Stimulated activated CD8-positive, alpha-beta memory T cell treated with anti-CD3 and anti-CD28 coated beads, Interleukin-12 subunit alpha, Interleukin-12 subunit beta, amount 100 ng/mL, for 24 hours (primary cell): ENCODE measurements around the gene TTF1.

Experiments used
- DNase-seq: peaks from one replicate; pipeline ENCODE4 v3.0.0-alpha.2; 2020; ENCODE audit errors: extremely low read depth

The TTF1 gene

GRCh38 chr9:132406554-132407122 lies at the start of gene TTF1:
Gene TTF1 (minus strand): TSS chr9:132406840. CDS start chr9:132402821, 4,019 bp downstream.
- DNase-seq: peak; percentile 81

DNA sequence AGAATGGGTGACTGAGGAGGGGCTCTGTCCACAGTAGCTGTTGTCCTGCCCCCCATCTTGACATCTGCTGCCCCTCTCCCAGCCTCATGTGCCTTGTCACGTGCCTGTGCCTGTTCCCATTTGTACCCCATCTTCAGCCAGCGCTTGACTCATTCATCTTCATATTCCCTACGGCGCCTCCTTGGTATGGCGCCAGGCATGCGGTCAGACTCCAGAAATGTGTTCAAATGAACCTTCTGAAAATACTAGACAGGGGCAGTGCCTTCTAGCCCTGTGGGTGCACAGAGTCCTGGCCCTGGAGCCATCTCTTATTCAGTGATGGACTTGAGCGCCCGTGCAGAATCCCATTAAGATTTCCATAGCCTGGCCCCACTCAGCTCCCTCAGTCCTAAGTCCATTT lies 49.6 kb upstream of the TTF1 start:
- no peak for DNase-seq

DNA sequence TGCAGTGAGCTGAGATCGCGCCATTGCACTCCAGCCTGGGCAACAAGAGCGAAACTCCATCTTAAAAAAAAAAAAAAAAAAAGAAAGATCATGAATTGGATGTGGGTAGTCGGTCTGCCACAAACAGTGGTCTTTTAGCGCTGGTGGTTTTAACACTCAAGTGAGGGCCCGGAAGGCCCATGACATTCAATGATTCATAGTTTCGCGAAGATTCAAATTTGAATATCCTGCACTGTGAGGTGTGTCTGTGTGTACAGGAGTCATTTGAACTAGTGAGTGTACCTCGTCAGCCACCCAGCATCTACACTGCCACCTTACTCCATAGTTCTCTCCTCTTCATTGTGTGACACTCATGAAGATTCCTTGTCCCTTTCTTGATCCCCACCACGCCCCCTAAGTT lies 44.6 kb upstream of the TTF1 start:
- peak; percentile 9 for DNase-seq

DNA sequence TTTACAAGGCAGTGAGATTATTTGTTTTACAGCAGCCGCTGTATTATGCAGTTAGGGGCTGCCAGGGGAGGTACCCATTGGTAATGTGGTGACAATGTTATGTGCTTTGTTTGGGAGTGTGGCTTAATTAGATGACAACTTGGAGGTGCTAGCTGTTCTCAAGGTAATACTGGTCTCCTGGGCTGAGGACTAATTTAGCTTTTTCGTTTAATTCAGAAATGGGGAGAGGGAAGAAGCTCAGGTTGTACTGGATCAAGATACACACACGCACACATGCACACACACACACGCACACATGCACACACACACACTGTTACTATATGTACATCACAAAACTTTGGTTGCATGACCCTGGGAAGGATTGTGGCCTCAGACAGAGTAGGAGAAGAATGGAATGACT lies 41.3 kb upstream of the TTF1 start:
- DNase-seq: no peak

- no peak for DNase-seq
These were observed 40.7 kb upstream of the TTF1 start for GRCh38 chr9:132447346-132447745.

DNA sequence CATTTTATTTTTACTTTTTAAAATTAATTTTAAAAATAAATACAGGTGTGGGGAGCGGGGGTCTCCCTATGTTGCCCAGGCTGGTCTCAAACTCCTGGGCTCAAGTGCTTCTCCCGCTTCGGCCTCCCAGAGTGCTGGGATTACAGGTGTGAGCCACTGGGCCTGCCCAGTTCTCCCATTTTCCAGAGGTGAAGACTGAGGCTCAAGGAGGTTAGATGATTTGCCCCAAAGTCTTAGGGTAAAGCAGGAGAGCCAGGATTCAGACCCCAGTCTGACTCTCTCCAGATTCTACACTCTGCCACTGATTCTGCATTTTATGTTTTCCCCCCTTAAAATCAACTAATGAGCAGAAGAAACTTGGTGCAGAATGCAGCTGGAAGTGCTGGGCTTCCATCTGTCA lies 40.2 kb upstream of the TTF1 start:
- no peak for DNase-seq

GRCh38 chr9:132443951-132444607 lies 37.4 kb upstream of the TTF1 start:
- DNase-seq: no peak

DNA sequence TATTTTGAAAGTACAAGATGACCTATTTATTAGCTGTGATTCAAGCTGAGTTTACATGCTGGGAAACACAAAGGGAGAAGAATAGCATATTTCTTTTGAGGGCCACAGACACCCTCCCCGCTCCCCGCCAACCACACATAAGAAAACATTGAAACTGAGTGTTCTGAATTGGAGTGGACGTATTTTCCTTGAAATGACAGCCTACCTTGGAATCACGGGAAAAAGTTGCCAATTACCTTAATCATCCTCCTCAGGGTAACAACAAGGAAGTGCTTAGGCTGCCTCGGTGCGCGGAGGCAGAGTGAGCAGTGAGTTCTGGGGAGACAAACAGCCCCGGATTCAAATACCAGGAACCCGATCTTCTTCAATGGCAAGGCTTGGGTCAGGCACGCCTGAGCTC lies 34.8 kb upstream of the TTF1 start:
- DNase-seq: no peak

DNA sequence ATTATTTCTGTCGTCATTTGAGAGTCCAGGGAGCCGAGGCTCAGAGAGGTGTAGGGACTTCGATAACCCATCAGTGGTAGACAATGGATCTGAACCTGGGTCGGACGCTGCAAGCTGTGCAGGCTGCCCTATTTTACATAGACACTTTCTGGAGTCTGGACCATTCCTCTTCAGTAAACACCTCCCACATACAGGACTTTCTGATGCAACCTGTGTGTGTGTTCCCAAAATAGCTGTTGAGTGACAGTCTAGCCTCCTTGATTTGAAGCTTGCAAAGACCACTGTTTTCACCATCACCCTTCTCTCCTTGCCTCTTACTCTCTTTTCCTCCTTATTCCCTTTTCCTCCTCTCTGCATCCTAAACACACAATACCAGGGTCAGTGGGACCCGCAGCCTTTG lies 34.1 kb upstream of the TTF1 start:
- no peak for DNase-seq

DNA sequence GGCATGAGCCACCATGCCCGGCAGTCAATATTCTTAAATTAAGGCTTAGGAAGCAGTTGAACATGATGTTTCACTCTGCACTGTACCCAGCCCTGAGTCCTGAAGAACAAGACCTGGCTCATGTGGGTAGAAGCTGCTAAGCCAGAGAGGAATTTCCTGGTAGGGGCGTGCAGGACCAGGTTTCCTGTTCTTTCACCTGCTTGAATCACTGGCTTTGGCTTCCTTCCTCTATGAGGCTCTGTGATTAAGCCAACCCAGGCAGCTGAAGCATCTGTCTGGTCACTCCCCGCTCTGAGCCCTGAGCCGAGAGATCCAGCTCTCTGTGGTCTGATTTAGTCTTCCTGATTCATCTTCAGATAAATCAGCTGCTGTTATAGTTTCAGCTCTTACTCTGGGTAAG lies 32.5 kb upstream of the TTF1 start:
- DNase-seq: no peak

- DNase-seq: no peak
These were observed 28.2 kb upstream of the TTF1 start for GRCh38 chr9:132434881-132435280.

GRCh38 chr9:132430998-132431397 lies 24.4 kb upstream of the TTF1 start:
- no peak for DNase-seq

- DNase-seq: no peak
These were observed 20.2 kb upstream of the TTF1 start for GRCh38 chr9:132426639-132427414.

DNA sequence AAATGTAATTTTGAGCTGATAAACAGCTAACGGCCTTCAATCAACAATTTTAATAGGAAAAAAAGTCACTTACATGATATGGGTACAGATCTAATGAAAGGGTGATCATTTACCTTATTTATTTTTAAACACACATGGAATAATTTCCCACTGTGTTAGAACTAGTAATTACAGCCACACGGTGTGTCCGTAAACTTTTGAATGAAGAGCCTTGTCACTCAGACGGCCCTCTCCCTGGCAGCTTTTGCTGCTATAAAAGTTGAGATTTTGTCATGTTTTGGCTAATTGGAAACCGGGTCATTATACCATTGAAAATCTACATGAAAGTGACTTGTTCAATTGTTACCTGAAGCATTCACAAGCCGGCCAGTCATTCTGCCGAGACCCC lies 19.0 kb upstream of the TTF1 start:
- no peak for DNase-seq

GRCh38 chr9:132424857-132425674 lies 18.4 kb upstream of the TTF1 start:
- no peak for DNase-seq

- no peak for DNase-seq
These were observed 16.9 kb upstream of the TTF1 start for GRCh38 chr9:132423503-132423902.

- DNase-seq: no peak
These were observed 15.9 kb upstream of the TTF1 start for GRCh38 chr9:132422574-132422973.

- DNase-seq: no peak
These were observed 12.2 kb upstream of the TTF1 start for GRCh38 chr9:132418726-132419363.

DNA sequence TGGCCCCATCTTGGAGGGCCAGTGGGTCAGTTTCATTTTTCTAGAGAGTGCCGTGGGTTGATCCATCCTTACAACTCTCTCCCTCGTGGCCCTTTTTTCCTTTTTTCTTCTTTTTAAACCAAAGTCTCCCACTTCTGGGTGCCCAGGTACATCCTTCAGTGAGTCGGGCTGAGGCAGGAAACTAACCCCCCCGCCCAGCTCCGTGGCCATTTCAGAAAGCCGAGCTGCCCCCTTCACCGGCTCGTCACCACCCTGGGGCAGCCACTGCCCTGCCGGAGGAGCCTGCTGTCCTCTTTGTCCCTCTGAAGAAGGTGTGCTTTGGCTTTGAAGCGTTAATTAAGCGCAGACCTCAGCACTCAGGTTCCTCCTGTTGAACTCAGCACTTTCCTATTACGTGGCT lies 8.5 kb upstream of the TTF1 start:
- DNase-seq: no peak

GRCh38 chr9:132414731-132415130 lies 8.1 kb upstream of the TTF1 start:
- no peak for DNase-seq

DNA sequence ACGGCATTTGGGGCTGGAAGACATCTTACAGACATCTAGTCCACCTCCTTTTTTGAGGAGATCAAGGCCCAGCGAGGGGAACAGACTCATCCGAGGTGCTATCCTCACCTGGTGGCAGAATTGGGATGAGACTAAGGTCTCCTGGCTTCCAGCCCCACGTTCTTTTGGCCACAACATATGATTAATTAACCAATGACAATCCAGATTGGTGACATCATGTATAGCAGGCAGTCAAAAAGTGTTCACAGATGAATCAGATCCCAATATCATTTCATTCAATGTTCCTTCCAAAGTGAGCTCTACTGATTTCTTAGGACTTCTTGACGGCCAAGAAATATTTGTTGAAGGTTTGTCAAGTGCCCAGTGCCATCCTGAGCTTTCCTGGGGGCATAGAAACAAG lies 7.3 kb upstream of the TTF1 start:
- no peak for DNase-seq

DNA sequence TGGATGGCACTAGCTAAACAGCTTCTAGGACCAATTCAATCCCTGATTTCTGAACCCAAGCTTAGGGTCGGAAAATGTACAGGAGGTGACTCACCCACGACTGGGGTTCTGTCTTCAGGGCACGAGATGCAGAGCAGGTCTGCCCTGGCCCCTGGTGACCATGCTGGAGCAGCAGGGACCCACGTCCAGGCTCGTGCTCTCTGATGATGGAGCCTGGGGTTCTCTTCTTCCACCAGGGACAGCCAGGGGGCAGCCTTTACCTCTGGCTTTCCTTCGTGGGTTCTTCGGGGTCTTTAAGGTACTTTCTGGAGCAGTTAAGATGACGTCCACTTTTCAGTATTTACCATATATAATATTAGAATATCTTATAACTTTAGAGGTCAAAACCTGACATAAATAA lies 5.4 kb upstream of the TTF1 start:
- DNase-seq: no peak
